B cell (primary cell): ENCODE data around the gene NPHS1.

ENCODE experiments used
- CTCF ChIP-seq: fragments of 200-600 bp; IDR thresholded peaks from one replicate; pipeline ENCODE4 v1.8.0; 2022; ENCODE audit warnings: antibody characterized with exemption, mild to moderate bottlenecking
- EZH2 ChIP-seq: IDR thresholded peaks from 2 replicates; pipeline ENCODE4 v1.6.1; 2012; ENCODE audit warnings: borderline replicate concordance, low read depth, mild to moderate bottlenecking, moderate library complexity, low read length; ENCODE audit not compliant: insufficient read depth, poor library complexity, severe bottlenecking

- TF ChIP-seq CTCF (no peak), EZH2 (no peak)
Observed at GRCh38 chr19:35894342-35894741, 42.0 kb upstream of the NPHS1 start.
